ENCODE results near the gene EMILIN3. TPM values are rescaled to one million over a fixed set of nuclear protein-coding genes. Genes with fewer than 3 reads are reported as not detected.

EMILIN3 gene
- total and polyA plus RNA-seq, 2 experiments from 2014 or later = 0.45 to 2.3 TPM

DNA sequence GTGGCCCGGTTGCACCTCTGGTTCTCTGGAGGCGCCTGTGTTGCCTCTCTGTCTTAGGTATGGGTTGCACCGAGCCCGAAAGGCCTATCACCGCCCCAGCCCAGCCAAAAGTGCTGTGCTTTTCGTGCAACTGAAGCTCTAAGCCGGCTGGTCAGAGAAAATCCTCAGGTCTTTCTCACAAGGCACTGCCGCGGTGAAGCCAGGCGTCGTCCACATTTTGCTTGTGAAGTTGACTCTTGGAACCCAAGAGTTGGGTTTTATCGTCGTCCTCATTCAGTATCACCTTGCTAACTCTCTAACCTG, 726 bp upstream of the EMILIN3 start:
- H3K9me3 ChIP-seq (ENCODE audit: low read depth) = no peaks in the 10 kb centered on the region
- no peak for DNase-seq (ENCODE audit: low read depth in 1 of 2, low spot score in 1 of 2)
- no peak for TF ChIP-seq CTCF (IDR thresholded peaks at IDR 0.05; ENCODE audit: low read depth, low read length)
- H3K27me3 ChIP-seq = peaks cover 39% of the 10 kb centered on the region
- no peaks in the 10 kb centered on the region for H3K4me1 ChIP-seq (ENCODE audit: low read depth)
- peak overlapping the region; percentile 38 for H3K4me3 ChIP-seq
- no peaks in the 10 kb centered on the region for H3K36me3 ChIP-seq
- H3K27ac ChIP-seq = no peak overlapping the region

- peak; percentile 9 to 44 for DNase-seq (ENCODE audit: low read depth in 1 of 2, low spot score in 1 of 2)
Measured at GRCh38 chr20:41365777-41366545, 657 bp downstream of the EMILIN3 start.

GRCh38 chr20:41364967-41365765, 1.5 kb downstream of the EMILIN3 start:
- H3K4me1 ChIP-seq (ENCODE audit: low read depth) = no peaks in the 10 kb centered on the region
- TF ChIP-seq CTCF (IDR thresholded peaks at IDR 0.05; ENCODE audit: low read depth, low read length) = no peak
- no peak for DNase-seq (ENCODE audit: low read depth in 1 of 2, low spot score in 1 of 2)
- peaks cover 39% of the 10 kb centered on the region for H3K27me3 ChIP-seq
- H3K9me3 ChIP-seq (ENCODE audit: low read depth) = no peaks in the 10 kb centered on the region
- H3K4me3 ChIP-seq = no peak overlapping the region
- H3K36me3 ChIP-seq = no peaks in the 10 kb centered on the region
- H3K27ac ChIP-seq = no peak overlapping the region

More at GRCh38 chr20:41365777-41366545, 657 bp downstream of the EMILIN3 start:
- Histone ChIP-seq H3K27ac (no peak overlapping the region), H3K36me3 (no peaks in the 10 kb centered on the region), H3K4me1 (ENCODE audit: low read depth) (no peaks in the 10 kb centered on the region), H3K27me3 (peaks cover 39% of the 10 kb centered on the region), H3K4me3 (peak overlapping the region; percentile 13), H3K9me3 (ENCODE audit: low read depth) (no peaks in the 10 kb centered on the region)
- no peak for TF ChIP-seq CTCF (IDR thresholded peaks at IDR 0.05; ENCODE audit: low read depth, low read length)

DNA sequence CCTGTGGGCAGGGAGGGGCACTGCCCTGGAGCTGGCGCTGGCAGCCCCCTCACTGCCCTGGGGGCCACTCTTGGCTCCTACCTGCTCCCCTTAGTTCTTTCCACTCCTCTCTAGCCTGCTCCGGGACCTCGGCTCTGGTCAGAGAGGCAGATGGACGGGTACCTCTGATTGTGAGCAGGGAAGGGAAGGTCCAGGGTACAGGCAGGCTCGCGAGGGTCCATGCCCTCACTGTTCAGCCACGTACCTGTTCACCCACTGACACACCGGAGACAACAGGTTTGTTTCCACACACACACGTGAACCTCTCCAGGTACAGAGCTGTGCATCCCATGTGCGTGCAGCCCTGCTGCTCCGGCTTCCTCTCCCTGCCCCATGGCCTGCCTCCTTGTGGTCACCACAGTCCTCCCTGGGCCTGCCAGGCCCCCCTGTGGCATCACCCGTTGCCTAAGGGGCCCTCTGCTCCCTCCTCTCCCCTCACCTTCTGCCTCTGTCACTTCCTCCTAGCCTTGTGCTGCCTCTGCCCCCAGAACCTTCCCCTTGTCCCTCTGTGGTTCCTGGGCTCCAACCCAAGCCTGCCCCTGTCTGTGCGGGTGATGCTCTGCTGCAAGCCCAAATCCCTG, 2.3 kb downstream of the EMILIN3 start:
- Histone ChIP-seq H3K36me3 (no peaks in the 10 kb centered on the region), H3K9me3 (ENCODE audit: low read depth) (no peaks in the 10 kb centered on the region), H3K4me3 (no peak overlapping the region), H3K4me1 (ENCODE audit: low read depth) (no peaks in the 10 kb centered on the region), H3K27ac (no peak overlapping the region), H3K27me3 (peaks cover 39% of the 10 kb centered on the region)
- no peak for DNase-seq (ENCODE audit: low read depth in 1 of 2, low spot score in 1 of 2)
- no peak for TF ChIP-seq CTCF (IDR thresholded peaks at IDR 0.05; ENCODE audit: low read depth, low read length)

DNA sequence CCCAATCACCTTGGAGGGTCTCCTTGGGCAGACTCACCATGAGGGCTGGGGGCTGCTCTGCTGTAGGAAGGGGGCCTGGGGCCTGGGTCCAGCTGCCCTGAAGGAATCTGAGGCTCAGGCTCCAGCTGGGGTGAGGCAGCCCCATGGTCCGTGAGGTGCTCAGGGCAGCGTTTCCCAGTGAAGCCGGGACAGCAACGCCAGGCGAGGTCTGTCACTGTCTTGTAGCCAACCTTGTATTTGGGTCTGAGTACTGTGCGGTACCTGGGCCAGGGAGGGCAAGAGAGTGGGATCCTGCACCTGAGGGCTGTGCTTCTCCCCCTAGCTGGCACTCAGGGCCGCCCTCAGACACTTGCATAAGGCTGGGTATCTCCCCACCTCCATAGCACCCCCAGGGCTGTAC, 3.0 kb downstream of the EMILIN3 start:
- Histone ChIP-seq H3K9me3 (ENCODE audit: low read depth) (no peaks in the 10 kb centered on the region), H3K36me3 (no peaks in the 10 kb centered on the region), H3K4me3 (no peak overlapping the region), H3K27ac (no peak overlapping the region), H3K27me3 (peaks cover 39% of the 10 kb centered on the region), H3K4me1 (ENCODE audit: low read depth) (no peaks in the 10 kb centered on the region)
- no peak for DNase-seq (ENCODE audit: low read depth in 1 of 2, low spot score in 1 of 2)
- no peak for TF ChIP-seq CTCF (IDR thresholded peaks at IDR 0.05; ENCODE audit: low read depth, low read length)

Measured in cardiac muscle cell (in vitro differentiated cells and primary cell).